AG04450 (cell line): ENCODE data around the gene CDK12. TPM values are rescaled to one million over a fixed set of nuclear protein-coding genes. Genes with fewer than 3 reads are reported as not detected.
"Not testable (repeated sequence)": the region's sequence is repeated elsewhere in the genome, so short reads cannot be mapped to it uniquely, and the experiment has no call there.

ENCODE experiments used
- CTCF ChIA-PET: fragments of 300-600, 350-600 bp; formaldehyde crosslinking; extraction: SDS; loops from one replicate; lab custom pipeline; 2022; ENCODE audit warnings: antibody characterized with exemption, inconsistent platforms; lab: Charles Lee
- POLR2A ChIA-PET: fragments of 350-600 bp; formaldehyde crosslinking; extraction: SDS; loops from one replicate; lab custom pipeline; 2021; ENCODE audit warnings: antibody characterized with exemption, inconsistent platforms; lab: Yijun Ruan, JAX
- DNase-seq: peaks from one replicate; pipeline ENCODE4 v3.0.0-alpha.2; 2011; ENCODE audit warnings: low read depth, low spot score
- H3K27ac ChIP-seq: one replicate; pipeline ENCODE4 v1.5.1; 2012; ENCODE audit warnings: low read depth, low read length, control low read depth
- H3K27me3 ChIP-seq: one replicate; pipeline ENCODE4 v1.6.0; 2012; ENCODE audit warnings: low read length; ENCODE audit not compliant: control insufficient read depth, insufficient read depth
- H3K4me3 ChIP-seq: 2 replicates; pipeline ENCODE4 v1.5.1; 2011; ENCODE audit warnings: mild to moderate bottlenecking, low read depth, low read length, control low read depth
- H3K9me3 ChIP-seq: 2 replicates; pipeline ENCODE4 v1.5.1; 2012; ENCODE audit warnings: low read length; ENCODE audit not compliant: control insufficient read depth, insufficient read depth
- CTCF ChIP-seq: IDR thresholded peaks from 2 replicates; pipeline ENCODE4 v1.5.1; 2011; ENCODE audit warnings: low read depth, low read length, control low read depth, inconsistent platforms
- polyA plus RNA-seq: library from polyadenylated mRNA; depleted of rRNA; stranded (reverse); fragments of >200 nt; gene quantifications from 2 replicates; pipeline ENCODE4 v1.2.3, GENCODE V29; 2011

Gene CDK12
- polyA plus RNA-seq, 1 experiment, result 21.7 TPM

- ChIA-PET POLR2A (no interaction called here), CTCF (interaction anchor here (1.0 to 5.0 kb wide), 3 partner anchors 9 to 96 kb away, joined by 3 to 23 read pairs (median 3); no protein-coding TSS in a partner anchor)
- H3K4me3 ChIP-seq, result no peak overlapping the region
- H3K27me3 ChIP-seq, result no peaks in the 10 kb centered on the region
- H3K27ac ChIP-seq, result no peak overlapping the region
- DNase-seq, result no peak
- H3K9me3 ChIP-seq, result no peaks in the 10 kb centered on the region
- TF ChIP-seq CTCF, result no peak
These were observed 77.6 kb downstream of the CDK12 start for GRCh38 chr17:39538866-39539265.

GRCh38 chr17:39540611-39541010, 79.3 kb downstream of the CDK12 start:
- DNase-seq, result no peak
- no peaks in the 10 kb centered on the region for H3K27me3 ChIP-seq
- H3K27ac ChIP-seq, result no peak overlapping the region
- CTCF ChIA-PET, result interaction anchor here (0.7 to 1.1 kb wide), 2 partner anchors 81 to 82 kb away, joined by 3 to 5 read pairs; no protein-coding TSS in a partner anchor
- POLR2A ChIA-PET, result interaction anchor here (0.7 kb wide), 1 partner anchor 23 kb away, joined by 4 read pairs; no protein-coding TSS in a partner anchor
- H3K9me3 ChIP-seq, result no peaks in the 10 kb centered on the region
- no peak for TF ChIP-seq CTCF
- no peak overlapping the region for H3K4me3 ChIP-seq

GRCh38 chr17:39541652-39542051, 80.4 kb downstream of the CDK12 start:
- TF ChIP-seq CTCF, result no peak
- POLR2A ChIA-PET, result no interaction called here

GRCh38 chr17:39543176-39543575, 81.9 kb downstream of the CDK12 start:
- POLR2A ChIA-PET, result no interaction called here
- TF ChIP-seq CTCF, result no peak
- H3K27ac ChIP-seq, result no peak overlapping the region
- no peak for DNase-seq
- CTCF ChIA-PET, result interaction anchor here (16.3 kb wide), 1 partner anchor 79 kb away, joined by 227 read pairs; no protein-coding TSS in a partner anchor
- no peaks in the 10 kb centered on the region for H3K9me3 ChIP-seq
- no peaks in the 10 kb centered on the region for H3K27me3 ChIP-seq
- H3K4me3 ChIP-seq, result no peak overlapping the region

More at GRCh38 chr17:39541652-39542051, 80.4 kb downstream of the CDK12 start:
- DNase-seq, result no peak
- CTCF ChIA-PET, result interaction anchor here (16.3 kb wide), 1 partner anchor 80 kb away, joined by 227 read pairs; no protein-coding TSS in a partner anchor
- no peak overlapping the region for H3K4me3 ChIP-seq
- no peak overlapping the region for H3K27ac ChIP-seq
- H3K9me3 ChIP-seq, result no peaks in the 10 kb centered on the region
- no peaks in the 10 kb centered on the region for H3K27me3 ChIP-seq

- ChIA-PET POLR2A (no interaction called here), CTCF (interaction anchor here (16.3 kb wide), 1 partner anchor 78 kb away, joined by 227 read pairs; no protein-coding TSS in a partner anchor)
- DNase-seq, result no peak
- H3K27ac ChIP-seq, result no peak overlapping the region
- H3K27me3 ChIP-seq, result no peaks in the 10 kb centered on the region
- TF ChIP-seq CTCF, result no peak
- H3K9me3 ChIP-seq, result no peaks in the 10 kb centered on the region
- no peak overlapping the region for H3K4me3 ChIP-seq
These were observed 82.4 kb downstream of the CDK12 start for GRCh38 chr17:39543664-39544063.

GRCh38 chr17:39544361-39544760, 83.1 kb downstream of the CDK12 start:
- CTCF ChIA-PET, result interaction anchor here (0.6 to 16.3 kb wide), 2 partner anchors 78 to 87 kb away, joined by 8 to 227 read pairs; no protein-coding TSS in a partner anchor
- H3K9me3 ChIP-seq, DNase-seq, H3K4me3 ChIP-seq, POLR2A ChIA-PET, H3K27ac ChIP-seq, H3K27me3 ChIP-seq: not testable (repeated sequence)
